NCI-H1436 (cell line): Measurements from ENCODE around the gene CSN1S1.

Experiments
- DNase-seq: peaks from one replicate; lab custom pipeline; 2025; lab: John Stamatoyannopoulos, UW

CSN1S1 gene

GRCh38 chr4:69994782-69995181 lies 63.9 kb downstream of the CSN1S1 start:
- no peak for DNase-seq

DNA sequence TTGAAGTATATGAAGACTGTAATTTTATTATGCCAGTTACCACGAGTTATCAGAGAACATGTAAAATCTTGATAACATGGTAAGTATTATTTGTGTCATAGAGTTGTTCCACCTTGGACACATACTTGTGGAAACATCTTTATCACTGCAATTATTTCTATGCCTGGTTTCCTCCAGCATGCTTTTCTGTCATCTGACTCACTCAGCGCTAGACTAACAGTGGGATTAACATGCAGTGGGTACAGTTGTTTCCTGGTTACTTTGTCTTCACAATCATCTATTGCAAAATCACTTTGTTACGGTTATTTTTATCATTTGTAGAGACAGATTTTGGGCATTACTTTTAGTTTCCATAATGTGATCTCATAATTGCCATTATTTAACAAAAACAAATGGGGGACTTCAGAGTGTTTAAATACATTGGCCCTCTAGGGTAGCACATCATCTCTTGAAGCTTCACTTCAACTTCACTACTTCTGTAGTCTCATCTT lies 64.7 kb downstream of the CSN1S1 start, which contains the start of gene STATH:
TSS of gene STATH (plus strand) at position 441 of the 491 bp plus-strand sequence. CDS start 2,472 bp downstream, outside the sequence.
- no peak for DNase-seq
